ENCODE measurements around the gene TRIO.

DNA sequence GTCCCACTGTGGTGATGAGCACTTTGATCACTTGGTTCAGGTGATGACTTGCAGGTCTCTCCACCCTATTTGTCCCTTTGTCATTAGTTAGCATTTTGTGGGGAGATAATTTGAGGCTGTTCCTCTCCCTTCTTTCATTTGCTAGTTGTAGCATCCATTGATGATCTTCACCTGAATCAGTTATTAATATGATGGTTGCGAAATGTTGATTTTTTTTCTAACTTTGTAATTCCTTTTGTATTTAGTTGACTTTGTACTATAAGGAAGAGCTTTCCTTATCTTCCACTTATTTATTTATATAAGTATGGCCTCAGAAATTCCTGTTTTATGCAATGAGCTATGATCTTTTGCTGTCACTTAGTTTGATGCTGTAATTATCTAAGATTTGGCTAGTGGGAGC is 12.6 kb downstream of the TRIO start:
- TF ChIP-seq, protein P1, sequence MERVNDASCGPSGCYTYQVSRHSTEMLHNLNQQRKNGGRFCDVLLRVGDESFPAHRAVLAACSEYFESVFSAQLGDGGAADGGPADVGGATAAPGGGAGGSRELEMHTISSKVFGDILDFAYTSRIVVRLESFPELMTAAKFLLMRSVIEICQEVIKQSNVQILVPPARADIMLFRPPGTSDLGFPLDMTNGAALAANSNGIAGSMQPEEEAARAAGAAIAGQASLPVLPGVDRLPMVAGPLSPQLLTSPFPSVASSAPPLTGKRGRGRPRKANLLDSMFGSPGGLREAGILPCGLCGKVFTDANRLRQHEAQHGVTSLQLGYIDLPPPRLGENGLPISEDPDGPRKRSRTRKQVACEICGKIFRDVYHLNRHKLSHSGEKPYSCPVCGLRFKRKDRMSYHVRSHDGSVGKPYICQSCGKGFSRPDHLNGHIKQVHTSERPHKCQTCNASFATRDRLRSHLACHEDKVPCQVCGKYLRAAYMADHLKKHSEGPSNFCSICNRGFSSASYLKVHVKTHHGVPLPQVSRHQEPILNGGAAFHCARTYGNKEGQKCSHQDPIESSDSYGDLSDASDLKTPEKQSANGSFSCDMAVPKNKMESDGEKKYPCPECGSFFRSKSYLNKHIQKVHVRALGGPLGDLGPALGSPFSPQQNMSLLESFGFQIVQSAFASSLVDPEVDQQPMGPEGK (CRISPR knock-in tag; IDR thresholded peaks at IDR 0.05; ENCODE audit: borderline replicate concordance), result no peak
- TF ChIP-seq GLIS3 (CRISPR knock-in tag; IDR thresholded peaks at IDR 0.05), result no peak
